HepG2 (cell line): ENCODE data around the gene SERTAD2. TPM values are rescaled to one million over a fixed set of nuclear protein-coding genes. Genes with fewer than 3 reads are reported as not detected.

ENCODE experiments used
- ELF3 ChIP-seq: IDR thresholded peaks from 2 replicates; pipeline ENCODE4 v1.6.1; 2016; ENCODE audit warnings: missing genetic modification reagents, missing compliant biosample characterization
- HNRNPK ChIP-seq: fragments of 200-400 bp; formaldehyde crosslinking; IDR thresholded peaks from 2 replicates; pipeline ENCODE4 v1.6.1; 2018; ENCODE audit warnings: low read length, low read depth, moderate library complexity, mild to moderate bottlenecking; ENCODE audit not compliant: poor library complexity, severe bottlenecking
- KDM4B ChIP-seq: sonication (generic); formaldehyde crosslinking; IDR thresholded peaks from 2 replicates; pipeline ENCODE4 v1.4.0; 2020; ENCODE audit warnings: missing genetic modification reagents
- KLF16 ChIP-seq, 2 experiments: sonication (generic) in 1 of 2; formaldehyde crosslinking in 1 of 2; IDR thresholded peaks; 2 replicates each; pipeline versions ENCODE4 v1.6.1 to v1.8.0; 2016 to 2023; ENCODE audit warnings: missing genetic modification reagents in 2 of 2, missing compliant biosample characterization in 1 of 2
- MYC ChIP-seq: sonication (generic); formaldehyde crosslinking; IDR thresholded peaks from 2 replicates; pipeline ENCODE4 v1.9.0; 2021; ENCODE audit warnings: missing genetic modification reagents, borderline replicate concordance
- PCBP1 ChIP-seq: fragments of 200-400 bp; formaldehyde crosslinking; IDR thresholded peaks from 2 replicates; pipeline ENCODE4 v1.6.1; 2017; ENCODE audit warnings: mild to moderate bottlenecking, low read depth, low read length, borderline replicate concordance
- PHF21A ChIP-seq: sonication (generic); formaldehyde crosslinking; IDR thresholded peaks from 2 replicates; pipeline ENCODE4 v1.5.0; 2020; ENCODE audit warnings: mild to moderate bottlenecking, missing genetic modification reagents
- XBP1 ChIP-seq: sonication (generic); formaldehyde crosslinking; IDR thresholded peaks from 2 replicates; pipeline ENCODE4 v1.5.0; 2020; ENCODE audit warnings: missing genetic modification reagents
- ZFP37 ChIP-seq: sonication (generic); formaldehyde crosslinking; IDR thresholded peaks from 2 replicates; pipeline ENCODE4 v1.4.0; 2020; ENCODE audit warnings: missing genetic modification reagents, borderline replicate concordance
- ZFP90 ChIP-seq: sonication (generic); formaldehyde crosslinking; IDR thresholded peaks from 2 replicates; pipeline ENCODE4 v1.8.0; 2022; ENCODE audit warnings: missing genetic modification reagents, mild to moderate bottlenecking, inconsistent platforms, borderline replicate concordance
- ZNF510 ChIP-seq: sonication (generic); formaldehyde crosslinking; IDR thresholded peaks from 2 replicates; pipeline ENCODE4 v1.4.0; 2020; ENCODE audit warnings: low read depth, mild to moderate bottlenecking, missing genetic modification reagents
- ZNF543 ChIP-seq: sonication (generic); formaldehyde crosslinking; IDR thresholded peaks from 2 replicates; pipeline ENCODE4 v1.4.0; 2020; ENCODE audit warnings: mild to moderate bottlenecking, missing genetic modification reagents
- ZNF652 ChIP-seq: IDR thresholded peaks from 2 replicates; pipeline ENCODE4 v1.6.1; 2016; ENCODE audit warnings: low read depth, borderline replicate concordance
- ZNF891 ChIP-seq: sonication (generic); formaldehyde crosslinking; IDR thresholded peaks from 2 replicates; pipeline ENCODE4 v1.5.0; 2020; ENCODE audit warnings: mild to moderate bottlenecking, missing genetic modification reagents
- ZSCAN29 ChIP-seq: sonication (generic); formaldehyde crosslinking; conservative IDR thresholded peaks from 2 replicates; pipeline ENCODE4 v1.4.0; 2020; ENCODE audit warnings: mild to moderate bottlenecking, missing genetic modification reagents
- polyA plus RNA-seq, 8 experiments: library from polyadenylated mRNA; depleted of rRNA in 3 of 8; stranded (reverse) in 7 of 8; unstranded in 1 of 8; fragments of >200 nt; fragmentation: Illumina TruSeq in 4 of 8; extraction: Trizol in 4 of 8; gene quantifications; 2 replicates each; pipeline versions ENCODE4 v1.2.1 to v1.2.3, GENCODE V29; 2011 to 2016; ENCODE audit warnings: low read depth in 4 of 8, missing spikeins in 1 of 8, mixed read lengths in 1 of 8; ENCODE audit not compliant: insufficient read depth in 1 of 8
- total RNA-seq, 5 experiments: library from RNA; depleted of rRNA; stranded (reverse); fragments of >200 nt; fragmentation: Illumina TruSeq; extraction: Trizol; gene quantifications; 2 replicates each; pipeline ENCODE4 v1.2.3, GENCODE V29; 2016; ENCODE audit warnings: low read depth in 1 of 5
- TF ChIP-seq, protein P1 (sequence below): sonication (generic); formaldehyde crosslinking; IDR thresholded peaks from 2 replicates; pipeline ENCODE4 v1.9.0; 2021; ENCODE audit warnings: missing genetic modification reagents, mild to moderate bottlenecking, borderline replicate concordance
- TF ChIP-seq, protein P2 (sequence below): sonication (generic); formaldehyde crosslinking; IDR thresholded peaks from 2 replicates; pipeline ENCODE4 v1.4.0; 2020; ENCODE audit warnings: mild to moderate bottlenecking, missing genetic modification reagents
- TF ChIP-seq, protein P3 (sequence below): sonication (generic); formaldehyde crosslinking; IDR thresholded peaks from 2 replicates; pipeline ENCODE4 v1.5.1; 2020; ENCODE audit warnings: missing genetic modification reagents, mild to moderate bottlenecking, borderline replicate concordance
- TF ChIP-seq, protein P4 (sequence below), 2 experiments: sonication (generic) in 1 of 2; formaldehyde crosslinking in 1 of 2; IDR thresholded peaks; 2 replicates each; pipeline versions ENCODE4 v1.6.1 to v1.9.0; 2014 to 2022; ENCODE audit warnings: antibody characterized with exemption in 1 of 2, borderline replicate concordance in 1 of 2, inconsistent platforms in 1 of 2, low read depth in 1 of 2, missing genetic modification reagents in 1 of 2

The SERTAD2 gene
- total and polyA plus RNA-seq, 2 of the 13 experiments (the other 11 are each of a cell fraction or from before 2014, with no cell fraction given): 6.7 to 22.6 TPM

DNA sequence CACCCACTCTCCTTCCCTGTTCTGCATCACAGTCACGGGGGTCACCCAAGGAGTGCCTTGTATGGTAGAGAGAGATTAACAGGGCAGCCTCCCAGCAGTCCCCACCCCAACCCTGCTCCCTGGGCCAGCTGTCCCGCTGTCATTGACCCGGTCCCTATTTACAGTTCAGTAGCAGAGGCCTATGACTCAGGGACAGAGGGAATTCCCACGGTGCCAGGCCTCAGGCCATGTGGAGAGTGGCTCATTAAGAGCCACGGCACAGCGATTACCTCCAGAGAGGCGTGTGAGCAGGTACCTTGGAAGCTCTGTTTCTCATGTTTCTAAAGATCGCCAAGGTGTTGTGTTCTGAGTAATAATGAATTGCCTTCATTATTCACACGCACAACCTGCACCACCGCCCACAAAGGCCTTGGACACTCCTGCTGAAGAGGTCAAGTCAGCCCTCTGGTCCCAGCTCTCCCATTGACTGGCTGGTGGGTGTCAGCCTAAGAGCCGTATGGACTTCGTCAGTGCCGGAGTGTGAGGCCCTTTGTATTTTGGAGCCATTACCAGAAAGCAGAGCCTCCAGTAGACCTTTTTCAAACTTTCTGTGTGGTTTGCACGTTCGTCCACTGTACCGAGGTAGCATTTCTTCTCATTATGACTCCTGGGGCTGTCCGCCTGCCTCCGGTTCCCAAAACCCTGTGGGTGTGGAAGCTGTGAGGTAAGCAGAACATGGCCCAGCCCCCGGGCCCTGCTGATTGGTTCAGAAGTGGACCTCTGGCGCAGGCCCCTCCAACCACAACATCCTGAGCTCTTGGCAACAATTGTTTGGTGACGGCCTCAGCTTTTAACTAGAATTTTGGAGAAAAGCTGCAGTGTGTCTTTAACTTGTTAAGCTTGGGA lies 47.0 kb downstream of the SERTAD2 start (continued):
- TF ChIP-seq, protein P1, sequence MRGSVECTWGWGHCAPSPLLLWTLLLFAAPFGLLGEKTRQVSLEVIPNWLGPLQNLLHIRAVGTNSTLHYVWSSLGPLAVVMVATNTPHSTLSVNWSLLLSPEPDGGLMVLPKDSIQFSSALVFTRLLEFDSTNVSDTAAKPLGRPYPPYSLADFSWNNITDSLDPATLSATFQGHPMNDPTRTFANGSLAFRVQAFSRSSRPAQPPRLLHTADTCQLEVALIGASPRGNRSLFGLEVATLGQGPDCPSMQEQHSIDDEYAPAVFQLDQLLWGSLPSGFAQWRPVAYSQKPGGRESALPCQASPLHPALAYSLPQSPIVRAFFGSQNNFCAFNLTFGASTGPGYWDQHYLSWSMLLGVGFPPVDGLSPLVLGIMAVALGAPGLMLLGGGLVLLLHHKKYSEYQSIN (CRISPR knock-in tag): no peak
- peak; percentile 87 for TF ChIP-seq PHF21A
- no peak for TF ChIP-seq ELF3 (CRISPR knock-in tag)
- TF ChIP-seq ZNF652: no peak
- TF ChIP-seq, protein P2, sequence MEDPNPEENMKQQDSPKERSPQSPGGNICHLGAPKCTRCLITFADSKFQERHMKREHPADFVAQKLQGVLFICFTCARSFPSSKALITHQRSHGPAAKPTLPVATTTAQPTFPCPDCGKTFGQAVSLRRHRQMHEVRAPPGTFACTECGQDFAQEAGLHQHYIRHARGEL (CRISPR knock-in tag): no peak
- peak; percentile 84; the same call in 1 of the 2 replicates for TF ChIP-seq ZFP37 (CRISPR knock-in tag)
- TF ChIP-seq HNRNPK: no peak
- TF ChIP-seq, protein P3, sequence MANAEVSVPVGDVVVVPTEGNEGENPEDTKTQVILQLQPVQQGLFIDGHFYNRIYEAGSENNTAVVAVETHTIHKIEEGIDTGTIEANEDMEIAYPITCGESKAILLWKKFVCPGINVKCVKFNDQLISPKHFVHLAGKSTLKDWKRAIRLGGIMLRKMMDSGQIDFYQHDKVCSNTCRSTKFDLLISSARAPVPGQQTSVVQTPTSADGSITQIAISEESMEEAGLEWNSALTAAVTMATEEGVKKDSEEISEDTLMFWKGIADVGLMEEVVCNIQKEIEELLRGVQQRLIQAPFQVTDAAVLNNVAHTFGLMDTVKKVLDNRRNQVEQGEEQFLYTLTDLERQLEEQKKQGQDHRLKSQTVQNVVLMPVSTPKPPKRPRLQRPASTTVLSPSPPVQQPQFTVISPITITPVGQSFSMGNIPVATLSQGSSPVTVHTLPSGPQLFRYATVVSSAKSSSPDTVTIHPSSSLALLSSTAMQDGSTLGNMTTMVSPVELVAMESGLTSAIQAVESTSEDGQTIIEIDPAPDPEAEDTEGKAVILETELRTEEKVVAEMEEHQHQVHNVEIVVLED: 0 out of 2 replicates have a peak, but pooled peaks have one; percentile 21
- TF ChIP-seq ZFP90 (CRISPR knock-in tag): no peak; the same call in 1 of the 2 replicates
- 0 out of 4 replicates have a peak, but pooled peaks of 1 of the 2 experiments have one; percentile 51 for TF ChIP-seq KLF16 (CRISPR knock-in tag; IDR thresholded peaks at IDR 0.05)
- no peak for TF ChIP-seq KDM4B (CRISPR knock-in tag)
- no peak for TF ChIP-seq XBP1
- TF ChIP-seq MYC (CRISPR knock-in tag): peak; percentile 75; the same call in 1 of the 2 replicates
- peak; percentile 62; the same call in 1 of the 2 replicates for TF ChIP-seq ZNF543
- TF ChIP-seq ZSCAN29 (CRISPR knock-in tag): 0 out of 2 replicates have a peak, but pooled peaks have one; percentile 37
- TF ChIP-seq, protein P4, sequence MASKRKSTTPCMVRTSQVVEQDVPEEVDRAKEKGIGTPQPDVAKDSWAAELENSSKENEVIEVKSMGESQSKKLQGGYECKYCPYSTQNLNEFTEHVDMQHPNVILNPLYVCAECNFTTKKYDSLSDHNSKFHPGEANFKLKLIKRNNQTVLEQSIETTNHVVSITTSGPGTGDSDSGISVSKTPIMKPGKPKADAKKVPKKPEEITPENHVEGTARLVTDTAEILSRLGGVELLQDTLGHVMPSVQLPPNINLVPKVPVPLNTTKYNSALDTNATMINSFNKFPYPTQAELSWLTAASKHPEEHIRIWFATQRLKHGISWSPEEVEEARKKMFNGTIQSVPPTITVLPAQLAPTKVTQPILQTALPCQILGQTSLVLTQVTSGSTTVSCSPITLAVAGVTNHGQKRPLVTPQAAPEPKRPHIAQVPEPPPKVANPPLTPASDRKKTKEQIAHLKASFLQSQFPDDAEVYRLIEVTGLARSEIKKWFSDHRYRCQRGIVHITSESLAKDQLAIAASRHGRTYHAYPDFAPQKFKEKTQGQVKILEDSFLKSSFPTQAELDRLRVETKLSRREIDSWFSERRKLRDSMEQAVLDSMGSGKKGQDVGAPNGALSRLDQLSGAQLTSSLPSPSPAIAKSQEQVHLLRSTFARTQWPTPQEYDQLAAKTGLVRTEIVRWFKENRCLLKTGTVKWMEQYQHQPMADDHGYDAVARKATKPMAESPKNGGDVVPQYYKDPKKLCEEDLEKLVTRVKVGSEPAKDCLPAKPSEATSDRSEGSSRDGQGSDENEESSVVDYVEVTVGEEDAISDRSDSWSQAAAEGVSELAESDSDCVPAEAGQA (IDR thresholded peaks at IDR 0.05; ENCODE audit: low read depth): no peak
- TF ChIP-seq, protein P4 (CRISPR knock-in tag; IDR thresholded peaks at IDR 0.05; ENCODE audit: borderline replicate concordance): no peak
- TF ChIP-seq PCBP1: no peak
- TF ChIP-seq ZNF510 (CRISPR knock-in tag): 0 out of 2 replicates have a peak, but pooled peaks have one; percentile 51
- no peak; the same call in 1 of the 2 replicates for TF ChIP-seq ZNF891 (CRISPR knock-in tag)
